ENCODE measurements around the gene XPR1.
"Not testable (repeated sequence)": the region's sequence is repeated elsewhere in the genome, so short reads cannot be mapped to it uniquely, and the experiment has no call there.

Gene XPR1

DNA sequence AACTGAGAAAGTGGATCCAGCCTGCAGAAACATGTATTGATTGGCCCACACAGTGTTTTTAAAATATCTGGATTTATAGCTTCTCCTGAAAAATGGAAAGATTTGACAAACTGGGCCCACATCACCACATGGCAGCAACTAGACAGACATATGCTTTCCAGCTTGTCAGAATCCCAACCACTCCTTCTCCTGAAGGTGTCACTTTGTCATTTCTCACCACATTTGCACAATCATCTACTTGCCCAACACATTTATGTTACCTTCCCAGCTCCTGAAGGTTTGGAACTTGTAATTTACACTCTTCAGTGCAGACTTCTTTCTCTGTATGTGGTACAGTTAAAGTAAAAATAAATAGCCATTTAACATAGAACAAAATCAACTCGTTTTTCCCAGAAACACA lies 154.8 kb downstream of the XPR1 start:
- DNase-seq, result no peak

DNA sequence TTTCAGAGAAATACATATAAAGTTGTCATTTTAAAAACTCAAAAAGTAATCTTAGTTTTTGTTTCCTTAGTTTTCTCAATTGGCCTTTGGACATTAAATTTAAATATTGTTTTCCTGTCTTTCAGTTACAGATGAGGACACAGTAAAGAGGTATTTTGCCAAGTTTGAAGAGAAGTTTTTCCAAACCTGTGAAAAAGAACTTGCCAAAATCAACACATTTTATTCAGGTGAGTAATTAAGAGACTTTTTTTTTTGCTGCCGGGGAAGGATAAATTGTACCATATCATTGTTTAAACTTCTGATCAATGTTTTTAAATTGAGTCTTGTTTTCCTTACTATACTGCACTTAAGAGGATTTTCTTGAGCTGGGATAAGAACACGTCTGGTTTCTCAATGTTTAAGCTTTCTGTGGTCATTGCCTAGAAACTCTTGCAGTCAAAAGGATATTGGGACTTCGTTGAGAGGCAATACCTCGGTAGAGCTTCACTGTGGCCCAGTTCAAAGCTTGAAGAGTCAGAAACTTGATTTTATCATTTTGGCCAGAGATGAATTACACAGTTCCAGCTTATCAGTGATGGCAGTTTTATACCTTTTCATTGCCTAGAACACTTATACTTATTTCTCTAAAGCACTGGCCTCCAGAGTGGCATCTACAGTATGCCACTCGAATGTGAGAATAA lies 155.9 kb downstream of the XPR1 start:
- no peak for DNase-seq

DNA sequence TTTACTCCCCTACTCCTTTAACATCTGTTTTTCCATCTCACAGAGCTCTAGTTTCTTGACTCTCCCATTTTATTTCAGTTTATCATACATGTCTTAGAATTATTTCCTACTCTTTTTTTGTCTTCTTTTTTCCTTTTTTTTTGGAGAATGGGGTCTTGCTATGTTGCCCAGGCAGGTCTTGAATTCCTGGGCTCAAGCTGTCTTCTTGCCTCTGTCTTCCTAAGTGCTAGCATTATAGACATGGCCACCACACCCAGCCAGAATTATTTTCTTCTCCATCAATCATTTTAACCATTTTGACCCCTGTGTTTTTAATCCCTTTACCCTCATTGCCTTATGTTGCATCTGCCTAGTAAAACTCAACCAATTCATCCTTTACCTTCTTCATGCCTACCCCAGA lies 157.6 kb downstream of the XPR1 start:
- no peak for DNase-seq

DNA sequence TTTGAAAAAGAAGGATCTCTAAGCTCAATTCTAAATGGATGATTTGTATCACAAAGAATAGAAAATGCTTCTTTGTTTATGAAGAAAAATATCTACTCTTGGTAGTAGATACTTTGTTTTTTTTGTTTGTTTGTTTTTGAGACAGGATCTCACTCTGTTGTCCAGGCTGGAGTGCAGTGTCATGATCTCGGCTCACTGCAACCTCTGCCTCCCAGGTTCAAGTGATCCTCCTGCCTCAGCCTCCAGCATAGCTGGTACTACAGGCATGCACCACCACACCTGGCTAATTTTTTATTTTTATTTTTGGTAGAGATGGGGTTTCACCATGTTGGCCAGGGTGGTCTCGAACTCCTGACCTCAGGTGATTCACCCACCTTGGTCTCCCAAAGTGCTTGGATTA lies 159.3 kb downstream of the XPR1 start:
- not testable (repeated sequence) for DNase-seq

DNA sequence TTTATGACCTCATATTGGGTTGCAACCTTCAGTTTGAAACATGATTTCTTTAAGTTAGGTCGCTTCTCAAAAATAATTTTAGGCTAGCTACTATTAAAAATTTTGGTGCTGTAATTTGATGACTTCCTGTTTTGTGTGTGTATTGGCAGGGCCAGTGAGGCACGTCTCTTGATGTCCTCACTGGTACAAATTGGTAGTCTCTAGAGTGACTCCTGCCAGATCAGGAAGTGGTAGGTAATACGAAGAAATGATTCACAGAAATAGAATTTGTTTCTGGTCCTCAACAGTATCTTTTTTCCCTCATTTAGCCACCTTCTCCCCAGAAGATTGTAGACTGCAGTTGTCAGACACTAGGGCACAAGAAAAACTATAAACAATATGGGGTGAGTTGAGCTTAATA lies 160.0 kb downstream of the XPR1 start:
- DNase-seq, result no peak

DNA sequence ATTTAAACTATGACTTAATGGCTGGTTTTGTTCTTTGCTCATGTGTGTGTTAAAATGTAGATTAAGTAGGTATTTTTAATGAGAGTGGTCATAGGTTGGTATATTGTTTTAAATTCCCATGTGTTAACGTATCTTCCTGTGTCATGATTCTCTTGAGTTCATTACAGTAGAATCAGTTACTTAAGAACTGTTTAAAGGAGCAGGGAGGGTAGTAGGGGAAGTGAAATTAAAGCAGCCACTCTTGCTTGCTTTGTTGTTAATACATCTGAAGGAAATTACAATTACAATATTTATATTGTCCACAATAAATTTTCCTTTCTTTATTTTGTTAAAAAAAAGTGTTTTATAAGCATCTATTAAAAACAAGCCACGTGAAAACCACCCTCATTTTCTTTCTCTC lies 161.6 kb downstream of the XPR1 start:
- DNase-seq, result no peak

DNA sequence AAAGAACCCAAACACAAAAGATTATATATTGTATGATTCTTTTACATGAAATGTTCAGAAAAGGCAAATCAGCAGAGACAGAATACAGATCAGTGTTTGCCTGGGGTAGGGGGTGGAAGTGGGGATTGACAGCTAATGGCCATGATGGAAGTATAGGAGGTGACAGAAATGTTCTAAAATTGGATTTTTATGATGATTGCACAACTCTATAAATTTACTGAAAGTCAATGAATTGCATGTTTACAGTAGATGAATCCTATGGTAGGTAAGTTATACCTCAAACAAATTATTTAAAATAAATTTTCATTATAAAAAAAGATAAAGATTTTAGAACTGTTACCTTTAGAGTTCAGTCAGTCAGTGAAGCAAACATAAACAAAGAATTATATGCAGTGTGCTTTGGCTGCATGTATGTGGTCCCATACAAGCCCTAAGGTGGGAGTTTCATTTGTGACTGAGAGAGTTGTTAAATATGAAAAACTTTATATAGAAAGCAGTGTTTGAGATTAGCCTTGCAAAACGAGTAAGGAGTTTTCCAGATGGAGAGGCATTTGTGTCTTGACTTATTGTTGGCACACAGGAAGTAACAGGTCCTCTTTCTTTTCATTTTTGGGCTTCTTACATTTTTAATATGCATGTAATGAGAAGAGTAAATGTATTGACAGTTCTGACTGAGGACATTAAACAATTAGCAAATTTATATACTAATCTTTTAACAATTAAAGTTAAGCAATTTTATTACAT lies 165.2 kb downstream of the XPR1 start:
- DNase-seq, result no peak

DNA sequence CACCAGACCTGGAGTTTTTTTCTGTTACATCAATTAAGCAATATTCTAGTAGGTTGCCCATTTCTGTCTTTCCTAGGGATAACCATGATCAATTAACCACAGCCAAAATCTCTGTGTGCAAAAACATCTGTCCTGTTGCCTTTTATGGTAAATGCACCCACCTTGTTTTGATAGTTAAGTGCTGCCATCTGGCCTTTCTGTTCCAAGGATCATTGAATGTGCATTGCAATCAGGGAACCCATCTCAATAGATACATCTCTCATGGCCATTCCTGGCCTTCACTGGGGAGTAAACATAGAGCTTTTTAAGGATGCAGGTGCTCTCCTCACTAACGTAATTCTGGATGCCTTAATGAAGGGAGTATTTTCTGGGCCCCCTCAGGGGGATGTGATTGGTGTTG lies 169.1 kb downstream of the XPR1 start:
- DNase-seq, result no peak

DNA sequence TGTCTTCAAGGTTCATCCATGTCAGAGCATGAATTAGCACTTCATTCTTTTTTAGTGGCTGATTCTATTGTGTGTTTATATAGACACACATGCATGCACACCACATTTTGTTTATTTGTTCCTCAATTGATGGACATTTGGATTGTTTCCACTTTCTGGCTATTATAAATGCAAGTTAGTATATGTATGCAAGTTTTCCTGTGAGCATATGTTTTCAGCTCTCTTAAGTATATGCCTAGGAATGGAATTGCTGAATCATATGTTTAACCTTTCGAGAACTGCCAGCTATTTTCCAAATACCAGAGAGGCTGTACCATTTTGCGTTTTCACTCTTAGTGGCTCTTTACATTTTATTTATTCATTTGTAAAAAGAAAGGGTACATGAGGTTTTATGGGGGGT lies 171.0 kb downstream of the XPR1 start:
- no peak for DNase-seq

DNA sequence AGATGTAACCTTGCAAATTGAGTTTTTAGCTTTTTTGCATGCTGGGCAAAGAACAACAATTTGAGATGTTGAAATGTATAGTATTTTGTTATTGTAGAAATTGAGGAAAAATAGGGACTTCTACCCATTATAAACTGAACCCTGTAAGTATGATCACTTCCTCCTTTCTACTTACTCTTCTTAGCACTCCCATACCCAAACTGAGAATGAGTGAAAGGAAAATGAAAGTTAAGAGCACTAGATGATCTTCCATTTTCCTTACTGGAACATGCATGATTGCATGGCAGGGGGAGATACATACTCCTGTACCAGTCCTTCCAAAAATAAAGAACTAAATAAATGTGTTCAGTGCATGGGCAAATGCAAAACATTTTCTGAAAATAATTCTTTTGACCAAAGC lies 173.5 kb downstream of the XPR1 start:
- DNase-seq, result no peak

DNA sequence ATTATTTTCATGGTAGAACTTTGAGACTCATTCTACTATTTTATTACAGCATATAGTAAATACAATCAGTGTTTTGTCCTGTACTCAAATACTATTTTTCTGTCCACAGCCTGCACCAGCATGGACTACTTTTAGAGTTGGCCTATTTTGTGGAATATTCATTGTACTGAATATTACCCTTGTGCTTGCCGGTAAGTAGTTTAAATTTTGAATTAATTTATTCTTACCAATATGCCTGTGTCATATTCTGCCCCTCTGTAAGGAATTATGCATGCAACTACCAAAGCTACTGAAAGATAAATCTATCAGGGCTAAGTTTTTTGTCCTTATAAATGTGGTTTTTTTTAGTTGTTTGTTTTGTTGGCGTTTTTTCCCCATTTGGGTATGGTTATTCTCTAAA lies 179.5 kb downstream of the XPR1 start:
- no peak for DNase-seq

DNA sequence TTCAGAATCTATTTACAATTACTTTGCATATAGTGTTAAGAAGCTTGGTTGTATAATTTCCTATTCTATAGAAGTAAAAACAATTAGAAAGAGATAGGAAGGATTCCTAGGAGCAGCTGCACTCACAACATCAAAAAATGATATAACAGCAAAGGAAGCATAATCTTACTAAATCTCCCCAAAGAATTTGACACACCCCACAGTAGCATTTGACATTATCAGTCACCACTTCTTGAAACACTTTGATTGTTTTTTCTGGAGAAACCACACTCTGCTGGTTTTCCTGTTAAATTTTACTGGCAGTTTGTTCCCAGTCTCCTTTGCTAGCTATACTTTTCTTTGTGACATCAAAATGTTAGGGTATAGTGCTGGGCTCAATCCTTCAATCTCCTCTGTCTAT lies 180.1 kb downstream of the XPR1 start:
- no peak for DNase-seq

DNA sequence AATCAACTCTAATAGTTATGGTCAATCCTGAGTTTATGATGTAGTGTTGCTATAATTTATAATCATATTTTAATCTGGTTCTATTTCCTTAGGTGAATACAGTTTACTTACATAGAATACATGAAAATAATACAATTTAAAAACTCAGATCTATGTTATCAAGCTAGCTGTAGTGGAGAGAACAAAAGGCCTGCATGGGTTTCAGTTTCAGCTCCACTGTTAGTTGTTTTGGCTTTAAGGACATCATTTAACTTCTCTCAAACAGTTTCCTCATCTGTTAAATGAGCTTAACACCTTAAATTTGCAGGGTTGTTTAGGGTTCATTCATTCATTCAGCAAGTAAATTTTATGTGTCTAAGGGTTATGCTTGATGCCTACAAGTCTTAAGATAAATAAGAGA lies 182.4 kb downstream of the XPR1 start:
- DNase-seq, result no peak

DNA sequence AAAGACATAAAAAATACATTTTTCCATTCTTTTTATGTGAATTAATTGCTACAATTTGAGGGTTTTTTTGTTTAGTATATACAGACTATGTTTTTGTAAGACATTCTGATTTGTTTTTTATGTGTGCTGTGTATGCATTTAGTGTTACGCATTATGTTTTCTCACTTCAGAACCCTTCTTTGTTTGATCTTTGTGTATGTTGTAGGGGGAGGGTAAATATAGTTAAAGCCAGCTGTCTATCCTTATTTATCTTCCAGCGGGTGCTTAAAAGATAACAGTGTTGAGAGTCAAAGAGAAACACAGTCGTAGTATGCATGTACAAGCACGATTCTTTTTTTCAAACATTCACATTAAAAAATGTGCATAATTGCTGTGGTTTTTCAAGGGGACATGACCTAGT lies 183.4 kb downstream of the XPR1 start:
- DNase-seq, result no peak

DNA sequence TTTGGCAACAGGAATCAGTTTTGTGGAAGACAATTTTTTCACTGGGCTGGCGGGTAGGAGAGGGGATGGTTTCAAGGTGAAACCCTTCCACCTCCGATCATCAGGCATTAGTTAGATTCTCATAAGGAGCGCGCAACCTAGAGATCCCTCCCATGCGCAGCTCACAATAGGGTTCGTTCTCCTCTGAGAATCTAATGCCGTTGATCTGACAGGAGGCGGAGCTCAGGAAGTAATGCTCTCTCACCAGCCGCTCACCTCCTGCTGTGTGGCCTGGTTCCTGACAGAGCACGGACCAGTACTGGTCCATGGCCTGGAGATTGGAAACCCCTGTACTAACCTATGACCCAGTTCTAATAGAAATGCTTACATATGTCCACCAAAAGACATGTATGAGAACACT lies 184.3 kb downstream of the XPR1 start:
- no peak for DNase-seq

DNA sequence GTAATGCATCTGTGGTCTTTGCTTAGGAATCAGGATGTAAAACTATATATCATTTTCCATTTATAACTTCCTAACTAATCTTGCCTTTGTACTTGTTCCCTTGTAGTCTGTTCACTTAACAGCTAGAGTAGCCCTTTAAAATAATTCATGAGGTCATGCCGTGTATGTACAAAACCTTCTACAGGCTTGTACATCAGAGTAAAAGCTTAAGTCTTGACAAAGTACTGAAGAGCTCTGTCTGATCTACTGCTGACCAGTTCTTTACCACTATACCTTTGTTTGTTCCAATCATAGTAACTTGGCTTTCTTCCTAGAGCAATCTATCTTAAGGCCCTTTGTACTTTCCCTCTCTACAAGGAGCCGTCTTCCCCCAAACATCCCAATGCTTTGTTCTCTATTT lies 190.1 kb downstream of the XPR1 start:
- no peak for DNase-seq

DNA sequence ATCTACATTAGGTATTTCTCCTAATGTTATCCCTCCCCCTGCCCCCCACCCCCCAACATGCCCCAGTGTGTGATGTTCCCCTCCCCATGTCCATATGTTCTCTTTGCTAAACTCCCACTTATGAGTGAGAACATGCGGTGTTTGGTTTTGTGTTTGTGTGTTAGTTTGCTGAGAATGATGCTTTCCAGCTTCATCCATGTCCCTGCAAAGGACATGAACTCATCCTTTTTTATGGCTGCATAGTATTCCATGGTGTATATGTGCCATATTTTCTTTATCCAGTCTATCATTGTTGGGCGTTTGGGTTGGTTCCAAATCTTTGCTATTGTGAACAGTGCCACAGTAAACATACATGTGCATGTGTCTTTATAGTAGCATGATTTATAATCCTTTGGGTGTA lies 199.7 kb downstream of the XPR1 start:
- DNase-seq, result not testable (repeated sequence)

DNA sequence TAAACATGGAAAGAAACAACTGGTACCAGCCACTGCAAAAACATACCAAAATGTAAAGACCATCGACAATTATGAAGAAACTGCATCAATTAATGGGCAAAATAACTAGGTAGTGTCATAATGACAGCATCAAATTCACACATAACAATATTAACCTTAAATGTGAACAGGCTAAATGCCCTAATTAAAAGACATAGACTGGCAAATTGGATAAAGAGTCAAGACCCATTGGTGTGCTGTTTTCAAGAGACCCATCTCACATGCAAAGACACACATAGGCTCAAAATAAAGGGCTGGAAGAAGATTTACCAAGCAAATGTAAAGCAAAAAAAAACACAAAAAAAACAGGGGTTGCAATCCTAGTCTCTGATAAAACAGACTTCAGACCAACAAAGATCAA lies 201.4 kb downstream of the XPR1 start:
- not testable (repeated sequence) for DNase-seq

DNA sequence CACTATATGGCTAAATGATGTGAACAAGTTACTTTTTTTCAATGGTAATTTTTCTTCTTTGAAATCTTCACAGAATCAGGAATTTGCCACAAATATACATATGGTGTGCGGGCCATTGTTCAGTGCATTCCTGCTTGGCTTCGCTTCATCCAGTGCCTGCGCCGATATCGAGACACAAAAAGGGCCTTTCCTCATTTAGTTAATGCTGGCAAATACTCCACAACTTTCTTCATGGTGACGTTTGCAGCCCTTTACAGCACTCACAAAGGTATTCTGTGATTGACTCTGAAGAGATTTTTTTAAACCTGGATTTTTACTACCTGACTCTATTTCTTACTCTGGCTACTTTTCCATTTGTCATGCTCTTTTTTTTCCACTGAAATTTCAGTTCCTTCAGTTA lies 204.6 kb downstream of the XPR1 start:
- DNase-seq, result no peak

DNA sequence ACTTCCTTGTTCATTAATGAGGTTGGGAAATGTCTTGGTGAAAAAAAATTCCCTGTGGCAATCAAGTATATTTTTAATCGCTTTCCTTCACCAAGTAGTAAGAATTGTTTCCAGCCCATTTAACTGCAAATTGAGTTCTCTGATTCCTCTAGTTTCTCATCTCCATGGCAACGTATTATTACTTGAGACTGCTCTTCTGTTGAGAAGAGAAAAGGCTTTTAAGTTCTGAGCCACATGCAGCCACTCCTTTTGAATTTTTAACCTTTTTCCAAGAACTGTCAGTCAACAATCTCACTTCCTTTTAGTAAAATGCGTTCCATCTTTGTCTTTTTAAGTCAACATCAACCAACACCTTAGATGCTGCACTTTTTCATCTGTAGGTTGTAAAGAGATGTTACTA lies 205.2 kb downstream of the XPR1 start:
- no peak for DNase-seq

DNA sequence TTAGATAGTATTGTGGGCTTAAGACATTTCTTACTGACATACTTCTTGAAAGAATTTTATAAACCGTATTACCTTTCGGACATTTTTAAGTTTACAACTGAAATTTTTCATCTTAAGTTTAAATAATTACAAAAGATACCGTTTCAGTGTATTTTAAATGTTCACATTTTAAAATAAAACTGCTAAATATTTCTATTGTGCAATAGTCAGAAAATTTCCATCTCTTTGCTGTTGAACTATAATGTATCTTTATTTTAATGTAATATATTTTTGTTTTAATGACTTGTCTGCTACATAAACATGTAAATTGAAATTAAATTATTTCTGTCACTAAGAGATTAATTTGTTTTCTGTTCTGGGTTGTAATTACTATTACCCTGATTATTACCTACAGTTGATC lies 206.7 kb downstream of the XPR1 start:
- DNase-seq, result no peak

DNA sequence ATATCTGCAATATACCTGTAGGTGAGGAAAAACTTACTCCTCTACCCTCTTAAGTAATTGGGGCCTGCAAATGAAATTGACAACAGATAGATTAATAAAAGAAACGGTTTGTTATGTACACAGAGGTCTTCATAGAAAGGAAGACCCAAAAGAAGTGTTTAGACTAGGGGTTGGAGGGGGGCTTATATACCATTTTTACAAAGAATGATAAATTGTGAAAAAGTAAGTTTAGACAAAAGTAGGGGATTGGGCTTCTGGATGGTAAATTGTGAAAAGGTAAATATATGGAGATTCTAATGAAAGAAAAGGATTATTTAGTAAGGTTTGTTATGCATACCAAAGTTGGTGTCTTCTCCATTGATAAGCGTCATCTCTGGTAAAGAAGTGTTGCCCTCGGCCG lies 207.7 kb downstream of the XPR1 start:
- DNase-seq, result no peak

DNA sequence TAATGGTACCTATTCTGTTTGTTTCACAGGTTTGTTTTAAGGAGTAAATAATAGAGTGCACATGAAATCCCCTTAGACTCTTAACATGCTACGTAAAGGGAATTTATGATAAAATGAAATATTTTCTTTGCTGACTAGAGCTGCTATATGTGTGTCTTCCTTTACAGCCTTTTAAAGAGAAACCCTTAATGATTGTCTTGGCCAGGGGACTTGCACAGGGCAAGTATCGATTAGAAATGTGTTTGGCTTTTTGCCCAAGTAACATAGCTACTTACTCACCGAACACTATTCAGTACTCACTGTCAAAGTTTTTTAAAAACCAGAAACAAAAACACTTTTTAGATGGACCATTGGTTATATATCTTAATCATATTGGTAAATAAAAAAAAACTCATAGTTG lies 209.6 kb downstream of the XPR1 start:
- no peak for DNase-seq

DNA sequence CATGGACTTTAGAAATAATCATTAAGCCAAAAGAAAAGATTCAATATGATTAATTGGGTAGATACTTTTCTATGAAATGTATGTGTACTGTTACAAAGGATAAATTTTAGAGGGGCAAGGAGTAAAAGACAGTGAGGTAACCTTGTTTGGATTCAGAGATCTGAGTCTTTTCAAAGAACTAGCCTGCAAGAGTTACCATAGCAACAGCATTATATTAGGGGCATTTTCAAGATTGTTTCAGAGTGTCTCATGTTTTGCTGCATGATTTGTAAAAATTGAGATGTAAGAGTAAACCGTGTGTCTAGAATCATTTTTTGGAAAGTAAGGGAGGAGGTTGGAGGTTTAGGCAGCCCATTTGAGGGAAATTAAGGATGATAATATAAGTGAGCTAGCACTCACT lies 210.2 kb downstream of the XPR1 start:
- no peak for DNase-seq
